K562 (cell line): Measurements from ENCODE around the gene TMEM131L. TPM values are rescaled to one million over a fixed set of nuclear protein-coding genes. Genes with fewer than 3 reads are reported as not detected.

Experiments
- CBFB ChIP-seq: sonication (generic); formaldehyde crosslinking; IDR thresholded peaks from 2 replicates; pipeline ENCODE4 v1.4.0; 2020; ENCODE audit warnings: mild to moderate bottlenecking, missing genetic modification reagents
- CTBP1 ChIP-seq: fragments of 450-650 bp; IDR thresholded peaks from 2 replicates; pipeline ENCODE4 v1.6.1; 2016; ENCODE audit warnings: borderline replicate concordance
- DDX20 ChIP-seq: fragments of 450-650 bp; IDR thresholded peaks from 2 replicates; pipeline ENCODE4 v1.6.1; 2016; ENCODE audit warnings: missing genetic modification characterization, low read depth, mild to moderate bottlenecking, missing compliant biosample characterization, moderate library complexity
- FOXK1 ChIP-seq: sonication (generic); formaldehyde crosslinking; IDR thresholded peaks from 2 replicates; pipeline ENCODE4 v1.8.0; 2022; ENCODE audit warnings: missing genetic modification reagents, mild to moderate bottlenecking, borderline replicate concordance
- HNRNPK ChIP-seq: fragments of 200-400 bp; formaldehyde crosslinking; IDR thresholded peaks from one replicate; pipeline ENCODE4 v1.6.1; 2018; ENCODE audit warnings: mild to moderate bottlenecking, low read depth, low read length; ENCODE audit not compliant: poor library complexity, severe bottlenecking
- MEF2A ChIP-seq: IDR thresholded peaks from 2 replicates; pipeline ENCODE4 v1.6.1; 2011; ENCODE audit warnings: low read depth, mild to moderate bottlenecking, low read length, moderate library complexity; ENCODE audit not compliant: control insufficient read depth
- MYC ChIP-seq, 2 experiments: fragments of 250-450 bp in 1 of 2; sonication (Bioruptor Pico) in 1 of 2; IDR thresholded peaks; 2 replicates each; pipeline versions ENCODE4 v1.5.1 to v1.6.1; 2012 to 2021; ENCODE audit warnings: low read depth in 2 of 2, borderline replicate concordance in 1 of 2, improper control_type of control experiment in 1 of 2, low read length in 1 of 2, mild to moderate bottlenecking in 1 of 2, moderate library complexity in 1 of 2
- NEUROD1 ChIP-seq: fragments of 150-350 bp; IDR thresholded peaks from 2 replicates; pipeline ENCODE4 v1.6.1; 2014; ENCODE audit warnings: borderline replicate concordance, low read length, low read depth; ENCODE audit not compliant: partially characterized antibody
- NFYB ChIP-seq: IDR thresholded peaks from 2 replicates; pipeline ENCODE4 v1.6.1; 2011; ENCODE audit warnings: mild to moderate bottlenecking, moderate library complexity; ENCODE audit not compliant: insufficient read length; ENCODE audit errors: extremely low read depth
- NUFIP1 ChIP-seq: fragments of 450-650 bp; IDR thresholded peaks from 2 replicates; pipeline ENCODE4 v1.6.1; 2018; ENCODE audit not compliant: partially characterized antibody
- SPI1 ChIP-seq: IDR thresholded peaks from 2 replicates; pipeline ENCODE4 v1.6.1; 2011; ENCODE audit warnings: low read depth, low read length, control low read depth, borderline replicate concordance
- TFE3 ChIP-seq: fragments of 450-650 bp; formaldehyde crosslinking; IDR thresholded peaks from 2 replicates; pipeline ENCODE4 v1.4.0; 2020; ENCODE audit warnings: mild to moderate bottlenecking, mixed read lengths
- USF1 ChIP-seq: sonication (generic); formaldehyde crosslinking; IDR thresholded peaks from 2 replicates; pipeline ENCODE4 v1.9.0; 2022; ENCODE audit warnings: mild to moderate bottlenecking, missing genetic modification reagents
- ZBTB7A ChIP-seq: IDR thresholded peaks from 2 replicates; pipeline ENCODE4 v1.6.1; 2011; ENCODE audit warnings: low read depth, mild to moderate bottlenecking, low read length, moderate library complexity, borderline replicate concordance; ENCODE audit not compliant: control insufficient read depth
- ZNF146 ChIP-seq: IDR thresholded peaks from one replicate; pipeline ENCODE4 v1.6.1; 2018; ENCODE audit warnings: missing compliant biosample characterization; ENCODE audit not compliant: unreplicated experiment
- polyA plus RNA-seq, 8 experiments: library from polyadenylated mRNA; depleted of rRNA in 4 of 8; stranded (reverse) in 5 of 8; unstranded in 3 of 8; fragments of >200 nt; fragmentation: Nextera tagmentation in 2 of 8; fragmentation: Illumina TruSeq in 1 of 8; extraction: Ambion mirVana in 2 of 8; extraction: Trizol in 1 of 8; gene quantifications; 2 replicates each; pipeline versions ENCODE4 v1.2.1 to v1.2.3, GENCODE V29; 2011 to 2014; ENCODE audit warnings: inconsistent platforms in 1 of 8, missing spikeins in 1 of 8
- total RNA-seq, 7 experiments: library from RNA; depleted of rRNA in 6 of 7; stranded (reverse); fragments of >200 nt in 6 of 7; fragmentation: Illumina TruSeq in 2 of 7; extraction: Trizol in 2 of 7; gene quantifications; 2 replicates each; pipeline versions ENCODE4 v1.2.1 to v1.2.3, GENCODE V29; 2011 to 2021; ENCODE audit warnings: low replicate concordance in 1 of 7
- TF ChIP-seq, protein P1 (sequence below): fragments of 450-650 bp; formaldehyde crosslinking; IDR thresholded peaks from 2 replicates; pipeline ENCODE4 v1.4.0; 2020; ENCODE audit warnings: mild to moderate bottlenecking
- TF ChIP-seq, protein P2 (sequence below), 2 experiments: IDR thresholded peaks; 2 replicates each; pipeline ENCODE4 v1.6.1; 2011; ENCODE audit warnings: borderline replicate concordance in 1 of 2, control low read depth in 1 of 2, low read depth in 1 of 2, low read length in 1 of 2, mild to moderate bottlenecking in 1 of 2, mixed read lengths in 1 of 2, moderate library complexity in 1 of 2; ENCODE audit not compliant: insufficient read depth in 1 of 2, insufficient read length in 1 of 2, poor library complexity in 1 of 2, severe bottlenecking in 1 of 2; ENCODE audit errors: extremely low read depth in 1 of 2
- TF ChIP-seq, protein P3 (sequence below): sonication (generic); formaldehyde crosslinking; IDR thresholded peaks from 2 replicates; pipeline ENCODE4 v1.4.0; 2020; ENCODE audit warnings: mild to moderate bottlenecking, missing genetic modification reagents

TMEM131L gene
- total and polyA plus RNA-seq, 9 of the 15 experiments (the other 6 are each of a cell fraction or from before 2014, with no cell fraction given): 1.2 to 20.8 (median 12.9) TPM

DNA sequence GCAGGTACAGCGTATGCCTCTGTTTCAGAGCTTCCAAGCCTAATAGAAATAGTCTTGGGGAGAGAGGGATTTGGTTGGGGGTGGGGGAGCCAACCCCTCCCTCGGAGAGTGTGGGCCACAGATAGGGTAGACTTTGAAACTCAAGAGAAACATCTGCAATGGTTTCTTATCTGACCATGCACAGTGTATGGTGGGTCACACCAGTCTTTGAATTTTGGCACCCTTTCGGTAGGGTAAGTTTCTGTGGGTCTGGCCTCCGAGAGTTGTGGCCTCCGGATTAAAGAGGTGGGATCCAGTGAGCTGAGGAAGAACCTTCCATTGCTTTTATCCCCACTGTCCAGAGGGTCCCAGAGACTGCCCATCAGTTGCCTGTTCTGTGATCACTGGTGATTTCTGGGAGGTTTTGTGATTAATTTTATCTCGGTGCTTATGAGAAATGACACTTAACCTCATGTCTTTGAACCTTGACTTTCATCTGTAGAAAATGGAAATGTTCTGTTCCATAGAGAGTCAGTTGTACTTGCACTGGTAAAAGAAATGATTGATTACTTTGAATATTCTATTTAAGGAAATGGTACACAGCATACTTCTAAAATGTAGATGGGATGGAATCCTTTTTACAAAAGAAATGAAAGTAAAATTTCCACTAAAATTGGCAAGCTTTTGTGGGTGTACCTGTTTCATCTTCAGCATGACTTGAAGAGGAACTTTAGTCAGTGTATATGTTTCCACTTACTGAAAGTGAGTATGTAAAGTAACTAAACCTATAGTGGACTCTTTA, 62.7 kb downstream of the TMEM131L start (continued):
- TF ChIP-seq, protein P1, sequence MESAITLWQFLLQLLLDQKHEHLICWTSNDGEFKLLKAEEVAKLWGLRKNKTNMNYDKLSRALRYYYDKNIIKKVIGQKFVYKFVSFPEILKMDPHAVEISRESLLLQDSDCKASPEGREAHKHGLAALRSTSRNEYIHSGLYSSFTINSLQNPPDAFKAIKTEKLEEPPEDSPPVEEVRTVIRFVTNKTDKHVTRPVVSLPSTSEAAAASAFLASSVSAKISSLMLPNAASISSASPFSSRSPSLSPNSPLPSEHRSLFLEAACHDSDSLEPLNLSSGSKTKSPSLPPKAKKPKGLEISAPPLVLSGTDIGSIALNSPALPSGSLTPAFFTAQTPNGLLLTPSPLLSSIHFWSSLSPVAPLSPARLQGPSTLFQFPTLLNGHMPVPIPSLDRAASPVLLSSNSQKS (CRISPR knock-in tag): no peak
- peak; percentile 81 for TF ChIP-seq ZBTB7A
- TF ChIP-seq NEUROD1: no peak
- TF ChIP-seq, protein P2, sequence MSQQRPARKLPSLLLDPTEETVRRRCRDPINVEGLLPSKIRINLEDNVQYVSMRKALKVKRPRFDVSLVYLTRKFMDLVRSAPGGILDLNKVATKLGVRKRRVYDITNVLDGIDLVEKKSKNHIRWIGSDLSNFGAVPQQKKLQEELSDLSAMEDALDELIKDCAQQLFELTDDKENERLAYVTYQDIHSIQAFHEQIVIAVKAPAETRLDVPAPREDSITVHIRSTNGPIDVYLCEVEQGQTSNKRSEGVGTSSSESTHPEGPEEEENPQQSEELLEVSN (IDR thresholded peaks at IDR 0.05; ENCODE audit: borderline replicate concordance in 1 of 2, extremely low read depth in 1 of 2, insufficient read depth in 1 of 2, insufficient read length in 1 of 2, low read depth in 1 of 2, low read length in 1 of 2, poor library complexity in 1 of 2, severe bottlenecking in 1 of 2): no peak
- no peak for TF ChIP-seq DDX20 (tag)
- no peak for TF ChIP-seq TFE3 (CRISPR knock-in tag)
- TF ChIP-seq CBFB: no peak
- TF ChIP-seq, protein P3, sequence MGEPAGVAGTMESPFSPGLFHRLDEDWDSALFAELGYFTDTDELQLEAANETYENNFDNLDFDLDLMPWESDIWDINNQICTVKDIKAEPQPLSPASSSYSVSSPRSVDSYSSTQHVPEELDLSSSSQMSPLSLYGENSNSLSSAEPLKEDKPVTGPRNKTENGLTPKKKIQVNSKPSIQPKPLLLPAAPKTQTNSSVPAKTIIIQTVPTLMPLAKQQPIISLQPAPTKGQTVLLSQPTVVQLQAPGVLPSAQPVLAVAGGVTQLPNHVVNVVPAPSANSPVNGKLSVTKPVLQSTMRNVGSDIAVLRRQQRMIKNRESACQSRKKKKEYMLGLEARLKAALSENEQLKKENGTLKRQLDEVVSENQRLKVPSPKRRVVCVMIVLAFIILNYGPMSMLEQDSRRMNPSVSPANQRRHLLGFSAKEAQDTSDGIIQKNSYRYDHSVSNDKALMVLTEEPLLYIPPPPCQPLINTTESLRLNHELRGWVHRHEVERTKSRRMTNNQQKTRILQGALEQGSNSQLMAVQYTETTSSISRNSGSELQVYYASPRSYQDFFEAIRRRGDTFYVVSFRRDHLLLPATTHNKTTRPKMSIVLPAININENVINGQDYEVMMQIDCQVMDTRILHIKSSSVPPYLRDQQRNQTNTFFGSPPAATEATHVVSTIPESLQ (CRISPR knock-in tag): no peak
- TF ChIP-seq SPI1: no peak
- TF ChIP-seq CTBP1: 0 out of 2 replicates have a peak, but pooled peaks have one; percentile 30
- no peak for TF ChIP-seq ZNF146
- no peak for TF ChIP-seq MYC (IDR thresholded peaks at IDR 0.05; ENCODE audit: low read depth, low read length)
- no peak for TF ChIP-seq MYC (CRISPR knock-in tag; IDR thresholded peaks at IDR 0.05; ENCODE audit: borderline replicate concordance, low read depth)
- TF ChIP-seq NFYB: no peak
- peak; percentile 5; the same call in 1 of the 2 replicates for TF ChIP-seq MEF2A
- TF ChIP-seq HNRNPK: no peak
- no peak for TF ChIP-seq USF1 (CRISPR knock-in tag)
- no peak for TF ChIP-seq NUFIP1
- no peak for TF ChIP-seq FOXK1
